Activated CD4-positive, alpha-beta T cell treated with anti-CD3 and anti-CD28 coated beads for 24 hours (primary cell): ENCODE measurements around the gene LIPE.

Experiments used
- DNase-seq, 2 donors: peaks; one replicate each; pipeline ENCODE4 v3.0.0-alpha.2; 2020; ENCODE audit warnings: low read depth in 2 of 2

The LIPE gene

GRCh38 chr19:42386974-42387707 is 40.0 kb downstream of the LIPE start:
- DNase-seq: peak; percentile 49 to 60

- no peak for DNase-seq
Observed at GRCh38 chr19:42380155-42380554, 47.0 kb downstream of the LIPE start.

- DNase-seq: no peak
Observed at GRCh38 chr19:42378225-42379215, 48.7 kb downstream of the LIPE start.

- no peak for DNase-seq
Observed at GRCh38 chr19:42376177-42376555, 51.0 kb downstream of the LIPE start.

GRCh38 chr19:42375415-42376176 is 51.6 kb downstream of the LIPE start:
- DNase-seq: no peak

- DNase-seq: no peak
Observed at GRCh38 chr19:42374826-42375376, 52.3 kb downstream of the LIPE start.

- DNase-seq: no peak
Observed at GRCh38 chr19:42370626-42371175, 56.5 kb downstream of the LIPE start.

- no peak for DNase-seq
Observed at GRCh38 chr19:42370068-42370520, 57.1 kb downstream of the LIPE start.

- DNase-seq: no peak
Observed at GRCh38 chr19:42369433-42370067, 57.6 kb downstream of the LIPE start.

GRCh38 chr19:42368765-42369164 is 58.4 kb downstream of the LIPE start:
- no peak for DNase-seq

- DNase-seq: no peak
Observed at GRCh38 chr19:42368360-42368759, 58.8 kb downstream of the LIPE start.

GRCh38 chr19:42367929-42368328 is 59.3 kb downstream of the LIPE start:
- DNase-seq: no peak

- no peak for DNase-seq
Observed at GRCh38 chr19:42366673-42367072, 60.5 kb downstream of the LIPE start.

GRCh38 chr19:42363614-42364346 is 63.4 kb downstream of the LIPE start:
- no peak for DNase-seq

- DNase-seq: no peak
Observed at GRCh38 chr19:42362891-42363440, 64.2 kb downstream of the LIPE start.

- DNase-seq: no peak
Observed at GRCh38 chr19:42362342-42362741, 64.8 kb downstream of the LIPE start.

- no peak for DNase-seq
Observed at GRCh38 chr19:42361545-42361910, 65.7 kb downstream of the LIPE start.

GRCh38 chr19:42360787-42361544 is 66.2 kb downstream of the LIPE start:
- no peak for DNase-seq

GRCh38 chr19:42357290-42357689 is 69.9 kb downstream of the LIPE start:
- DNase-seq: no peak
